Activated naive CD4-positive, alpha-beta T cell treated with anti-CD3 and anti-CD28 coated beads, Interleukin-2, amount 50 U/mL, for 16 hours (primary cell): ENCODE measurements around the gene LAMA2.
"Not testable (repeated sequence)": the region's sequence is repeated elsewhere in the genome, so short reads cannot be mapped to it uniquely, and the experiment has no call there.

Experiments
- DNase-seq: peaks from one replicate; pipeline ENCODE4 v3.0.0-alpha.2; 2020

LAMA2 gene

DNA sequence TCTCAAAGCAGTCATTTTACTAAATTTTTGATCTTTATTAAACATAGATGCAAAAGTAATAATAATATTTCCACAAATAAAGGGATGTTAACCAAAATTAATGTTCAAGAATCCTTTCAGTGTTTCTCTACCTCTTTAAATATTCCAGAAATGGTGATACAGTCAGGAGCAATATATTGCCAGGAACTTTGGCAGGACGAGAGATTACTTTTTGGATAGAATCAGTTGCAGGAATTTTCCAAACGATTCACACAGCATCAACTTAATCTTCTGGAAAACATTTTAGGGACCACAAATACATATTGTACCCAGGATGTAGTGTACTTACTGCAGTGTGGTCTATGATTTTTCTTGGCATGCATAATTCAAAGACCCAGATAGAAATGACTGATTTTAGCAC lies 125.7 kb downstream of the LAMA2 start:
- no peak for DNase-seq

- DNase-seq = no peak
Observed at GRCh38 chr6:129009851-129010250, 126.9 kb downstream of the LAMA2 start.

- no peak for DNase-seq
Observed at GRCh38 chr6:129014302-129014701, 131.4 kb downstream of the LAMA2 start.

DNA sequence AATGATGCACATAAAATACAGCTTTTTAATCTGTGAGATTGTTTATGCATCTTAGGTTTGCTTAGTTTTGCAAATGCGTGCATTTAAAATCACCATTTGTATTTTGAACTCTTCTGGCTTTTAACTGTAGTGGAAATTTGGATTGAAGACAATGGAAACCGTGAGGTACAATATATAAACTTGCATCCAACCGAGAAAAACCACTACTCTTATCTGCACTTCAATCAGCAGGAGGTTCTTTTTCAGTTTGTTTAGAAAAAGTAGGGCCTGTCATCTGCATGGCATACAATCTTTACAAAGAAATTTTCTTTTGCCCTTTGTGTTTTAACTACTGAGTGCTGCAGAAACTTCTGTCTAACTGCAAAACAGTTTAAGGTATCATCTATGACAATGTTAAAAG lies 132.8 kb downstream of the LAMA2 start:
- DNase-seq = no peak

- no peak for DNase-seq
Observed at GRCh38 chr6:129016844-129017243, 133.9 kb downstream of the LAMA2 start.

DNA sequence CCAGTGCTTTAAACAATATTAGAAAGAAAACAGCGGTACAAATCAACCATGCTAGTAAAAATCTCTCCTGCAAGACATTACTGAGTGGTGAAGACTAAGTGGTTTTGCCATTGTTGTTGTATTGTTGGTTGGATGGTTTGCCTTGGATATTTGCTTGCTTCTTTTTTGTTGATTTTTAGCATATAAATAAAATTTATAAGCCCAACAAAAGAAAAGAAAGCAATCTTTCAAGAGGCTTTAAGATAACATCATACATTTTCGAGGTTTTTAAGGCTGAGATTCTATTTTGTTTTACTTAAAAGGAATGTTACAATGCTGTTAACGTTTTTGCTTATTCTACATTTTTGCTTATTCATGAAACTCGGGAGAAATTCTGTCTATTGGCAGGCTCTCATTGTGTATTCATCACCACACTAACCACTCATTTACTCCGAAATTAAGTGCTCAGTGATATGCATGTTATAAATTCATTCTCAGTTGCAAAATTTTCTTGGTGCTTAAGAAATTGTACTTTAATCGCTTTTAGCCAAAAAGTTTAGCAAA lies 139.1 kb downstream of the LAMA2 start:
- DNase-seq = no peak

GRCh38 chr6:129026601-129027000 lies 143.7 kb downstream of the LAMA2 start:
- no peak for DNase-seq

- DNase-seq = no peak
Observed at GRCh38 chr6:129029778-129030177, 146.8 kb downstream of the LAMA2 start.

GRCh38 chr6:129030215-129030614 lies 147.3 kb downstream of the LAMA2 start:
- DNase-seq = no peak

DNA sequence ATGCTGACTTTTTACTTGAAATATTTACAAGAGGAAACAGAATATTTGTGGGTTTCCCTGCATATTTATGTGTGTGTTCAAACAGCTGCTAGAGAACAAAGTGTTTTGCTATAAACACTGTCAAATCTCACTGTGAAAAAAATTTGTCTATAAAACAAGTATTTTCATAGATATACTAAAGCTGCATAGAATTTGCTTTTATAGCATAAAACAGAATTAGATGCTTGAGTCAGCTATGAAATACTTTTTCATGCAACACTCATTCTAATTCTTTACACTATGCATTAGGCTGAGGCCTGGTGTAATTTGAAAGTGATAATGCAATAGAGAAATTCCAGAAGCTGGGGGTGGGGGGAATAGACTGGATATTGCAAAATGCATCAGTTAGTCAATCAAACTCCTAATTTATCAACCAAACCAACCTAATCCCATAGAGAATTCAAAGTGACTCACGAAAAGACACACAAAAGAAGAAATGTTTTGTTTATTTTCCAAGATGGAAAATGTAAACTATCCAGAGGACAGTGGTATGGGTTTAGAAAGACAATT lies 148.2 kb downstream of the LAMA2 start:
- DNase-seq = no peak

DNA sequence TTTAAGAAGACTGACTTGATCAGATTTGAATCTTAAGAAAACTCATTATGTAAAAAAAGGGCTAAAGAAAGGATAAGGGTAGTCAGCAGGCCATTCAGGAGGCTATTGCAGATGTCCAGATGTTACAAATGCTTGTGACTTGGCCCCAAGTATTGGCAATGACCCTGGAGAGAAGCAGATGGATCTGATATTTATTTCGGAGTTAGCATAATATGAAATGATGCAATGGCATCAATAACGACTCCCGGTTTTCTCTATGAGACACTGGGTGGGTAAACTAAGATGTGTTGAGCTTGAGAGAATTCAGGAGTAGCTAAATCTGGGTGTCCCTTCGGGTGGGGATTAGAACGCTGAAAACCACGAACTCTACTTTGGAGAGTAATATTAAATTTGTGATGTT lies 149.7 kb downstream of the LAMA2 start:
- DNase-seq = no peak

DNA sequence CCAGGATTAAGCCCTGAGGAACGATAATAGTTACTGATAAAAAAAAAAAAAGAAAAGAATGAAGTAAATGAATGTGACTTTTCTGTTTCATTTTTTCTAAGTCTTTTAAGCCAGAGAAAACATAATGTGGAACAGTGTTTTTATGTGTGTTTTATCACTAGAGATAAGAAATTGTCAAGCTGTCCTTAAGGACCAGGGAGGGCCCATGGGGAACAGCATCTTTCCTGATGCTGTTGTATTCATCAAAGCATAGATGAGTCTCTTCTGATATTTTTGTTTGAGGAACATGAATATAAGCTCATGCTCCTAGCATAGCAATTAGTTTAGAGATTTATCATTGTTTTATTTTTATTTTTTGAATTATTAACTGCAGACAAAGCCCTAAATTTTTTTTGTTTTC lies 150.2 kb downstream of the LAMA2 start:
- DNase-seq = no peak

DNA sequence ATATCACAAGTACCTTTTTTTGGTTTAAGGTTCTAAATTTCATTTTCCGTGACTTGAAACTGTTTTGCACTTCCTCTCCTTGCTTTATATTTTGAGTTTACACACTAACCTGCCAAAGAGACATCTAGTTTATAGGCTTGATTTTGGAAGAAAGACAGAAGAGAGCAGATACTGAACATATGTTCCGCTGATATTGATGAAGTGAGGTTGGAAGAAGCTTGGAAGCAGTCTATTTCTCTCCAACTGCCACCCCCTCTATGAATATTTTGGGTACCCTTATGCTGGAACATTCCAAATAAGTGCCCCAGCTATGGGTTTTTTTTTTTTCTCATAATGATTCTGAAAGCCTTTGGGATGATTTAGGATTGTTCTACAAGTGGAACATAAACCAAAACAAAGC lies 150.6 kb downstream of the LAMA2 start:
- no peak for DNase-seq

GRCh38 chr6:129041563-129041962 lies 158.6 kb downstream of the LAMA2 start:
- DNase-seq = no peak

DNA sequence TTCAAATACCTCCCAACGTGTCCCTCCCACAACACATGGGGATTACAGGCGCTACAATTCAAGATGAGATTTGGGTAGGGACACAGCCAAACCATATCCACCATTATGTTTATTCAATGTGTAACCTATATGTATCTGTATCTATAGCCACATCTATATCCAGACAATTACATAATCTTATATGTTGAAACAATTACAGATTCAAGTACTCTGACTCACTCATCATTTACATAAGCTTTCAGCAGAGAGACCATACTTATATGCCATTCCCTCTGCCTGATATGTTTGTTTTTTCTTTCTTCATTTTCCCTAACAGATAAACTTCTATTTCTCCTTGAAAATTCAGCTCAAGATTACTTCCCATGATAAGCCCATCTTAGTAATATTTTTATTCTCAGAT lies 163.6 kb downstream of the LAMA2 start:
- DNase-seq = no peak

- no peak for DNase-seq
Observed at GRCh38 chr6:129047834-129048233, 164.9 kb downstream of the LAMA2 start.

DNA sequence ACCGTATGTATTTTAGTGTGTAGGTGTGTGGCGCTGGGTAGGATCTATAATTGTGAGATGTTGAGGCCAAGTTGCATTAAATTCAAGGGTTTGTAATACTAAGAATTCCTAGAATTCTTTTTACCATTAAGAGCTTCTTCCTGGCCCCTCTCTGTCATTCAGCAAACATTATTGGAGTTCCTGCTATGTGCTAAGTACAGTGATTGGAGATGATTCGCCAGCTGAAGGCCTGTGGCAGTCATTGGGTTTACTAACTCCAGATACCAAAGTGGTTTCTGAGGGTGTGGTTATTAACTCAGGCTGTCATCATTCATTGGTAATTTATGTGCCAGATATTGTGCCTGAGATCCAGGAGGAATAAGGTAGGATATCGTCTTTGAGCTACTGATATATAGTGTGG lies 167.1 kb downstream of the LAMA2 start:
- DNase-seq = no peak

DNA sequence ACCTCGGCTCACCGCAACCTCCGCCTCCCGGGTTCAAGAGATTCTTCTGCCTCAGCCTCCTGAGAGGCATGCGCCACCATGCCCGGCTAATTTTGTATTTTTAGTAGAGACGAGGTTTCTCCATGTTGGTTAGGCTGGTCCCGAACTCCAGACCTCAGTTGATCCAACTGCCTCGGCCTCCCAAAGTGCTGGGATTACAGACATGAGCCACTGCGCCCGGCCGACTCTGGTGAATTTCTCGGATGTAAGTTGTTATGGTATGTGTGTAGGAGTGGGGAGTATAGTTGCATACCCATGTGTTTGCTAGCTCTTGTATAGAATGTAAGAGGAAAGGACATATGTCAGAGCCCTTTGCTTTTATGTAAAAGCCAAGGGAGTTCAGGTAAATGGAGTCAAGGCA lies 170.2 kb downstream of the LAMA2 start:
- not testable (repeated sequence) for DNase-seq

DNA sequence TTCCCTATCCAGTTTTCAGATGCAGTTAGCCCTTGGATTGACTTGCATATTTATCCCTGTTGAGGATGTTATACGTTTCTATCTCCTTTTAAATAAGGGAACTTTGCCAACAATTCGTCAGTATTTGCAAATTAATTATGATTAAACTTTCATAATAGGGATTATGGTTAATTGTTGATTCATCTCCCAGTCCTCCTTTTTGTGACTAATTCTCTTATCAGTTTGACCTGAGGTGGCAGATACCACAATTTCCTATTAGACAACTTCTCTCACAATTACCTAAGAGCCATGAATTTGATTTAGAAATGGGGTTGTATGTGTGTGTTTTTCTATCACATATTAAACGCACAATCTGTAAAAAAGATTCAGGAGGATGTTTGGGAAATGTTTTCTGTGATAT lies 172.9 kb downstream of the LAMA2 start:
- no peak for DNase-seq

GRCh38 chr6:129059650-129060049 lies 176.7 kb downstream of the LAMA2 start:
- no peak for DNase-seq

- no peak for DNase-seq
Observed at GRCh38 chr6:129069006-129069405, 186.1 kb downstream of the LAMA2 start.

- no peak for DNase-seq
Observed at GRCh38 chr6:129073051-129073450, 190.1 kb downstream of the LAMA2 start.

GRCh38 chr6:129073691-129074395 lies 190.9 kb downstream of the LAMA2 start:
- no peak for DNase-seq

GRCh38 chr6:129084406-129084805 lies 201.5 kb downstream of the LAMA2 start:
- no peak for DNase-seq

GRCh38 chr6:129088481-129088880 lies 205.5 kb downstream of the LAMA2 start:
- not testable (repeated sequence) for DNase-seq
